Measurements from ENCODE around the gene TMEM271.

TMEM271 gene

DNA sequence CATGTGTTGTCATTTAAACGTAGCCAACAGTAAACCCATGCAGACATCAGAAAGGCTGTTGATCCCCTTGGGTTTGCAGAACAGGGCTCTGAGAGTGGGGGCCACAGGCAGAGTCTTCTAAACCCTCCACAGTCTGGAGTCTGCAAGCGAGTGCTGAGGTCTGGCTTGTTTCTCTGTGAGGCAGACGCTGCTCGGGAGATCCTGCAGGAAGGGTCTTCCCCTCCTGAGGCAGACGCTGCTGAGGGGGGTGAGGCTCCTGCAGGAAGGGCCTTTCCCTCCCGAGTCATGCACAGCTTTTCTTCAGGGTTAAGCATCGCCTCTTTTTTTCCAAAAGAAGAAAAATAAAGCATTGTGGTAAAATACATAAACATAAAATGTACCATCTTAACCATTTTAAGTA is 32.1 kb upstream of the TMEM271 start:
- TF ChIP-seq, protein P1, sequence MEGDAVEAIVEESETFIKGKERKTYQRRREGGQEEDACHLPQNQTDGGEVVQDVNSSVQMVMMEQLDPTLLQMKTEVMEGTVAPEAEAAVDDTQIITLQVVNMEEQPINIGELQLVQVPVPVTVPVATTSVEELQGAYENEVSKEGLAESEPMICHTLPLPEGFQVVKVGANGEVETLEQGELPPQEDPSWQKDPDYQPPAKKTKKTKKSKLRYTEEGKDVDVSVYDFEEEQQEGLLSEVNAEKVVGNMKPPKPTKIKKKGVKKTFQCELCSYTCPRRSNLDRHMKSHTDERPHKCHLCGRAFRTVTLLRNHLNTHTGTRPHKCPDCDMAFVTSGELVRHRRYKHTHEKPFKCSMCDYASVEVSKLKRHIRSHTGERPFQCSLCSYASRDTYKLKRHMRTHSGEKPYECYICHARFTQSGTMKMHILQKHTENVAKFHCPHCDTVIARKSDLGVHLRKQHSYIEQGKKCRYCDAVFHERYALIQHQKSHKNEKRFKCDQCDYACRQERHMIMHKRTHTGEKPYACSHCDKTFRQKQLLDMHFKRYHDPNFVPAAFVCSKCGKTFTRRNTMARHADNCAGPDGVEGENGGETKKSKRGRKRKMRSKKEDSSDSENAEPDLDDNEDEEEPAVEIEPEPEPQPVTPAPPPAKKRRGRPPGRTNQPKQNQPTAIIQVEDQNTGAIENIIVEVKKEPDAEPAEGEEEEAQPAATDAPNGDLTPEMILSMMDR (IDR thresholded peaks at IDR 0.05; ENCODE audit: low read depth, low read length, missing control alignments) = no peak
- no peak overlapping the region for H3K4me3 ChIP-seq (ENCODE audit: low read depth, low read length)
- no peak for DNase-seq (ENCODE audit: low read depth)

DNA sequence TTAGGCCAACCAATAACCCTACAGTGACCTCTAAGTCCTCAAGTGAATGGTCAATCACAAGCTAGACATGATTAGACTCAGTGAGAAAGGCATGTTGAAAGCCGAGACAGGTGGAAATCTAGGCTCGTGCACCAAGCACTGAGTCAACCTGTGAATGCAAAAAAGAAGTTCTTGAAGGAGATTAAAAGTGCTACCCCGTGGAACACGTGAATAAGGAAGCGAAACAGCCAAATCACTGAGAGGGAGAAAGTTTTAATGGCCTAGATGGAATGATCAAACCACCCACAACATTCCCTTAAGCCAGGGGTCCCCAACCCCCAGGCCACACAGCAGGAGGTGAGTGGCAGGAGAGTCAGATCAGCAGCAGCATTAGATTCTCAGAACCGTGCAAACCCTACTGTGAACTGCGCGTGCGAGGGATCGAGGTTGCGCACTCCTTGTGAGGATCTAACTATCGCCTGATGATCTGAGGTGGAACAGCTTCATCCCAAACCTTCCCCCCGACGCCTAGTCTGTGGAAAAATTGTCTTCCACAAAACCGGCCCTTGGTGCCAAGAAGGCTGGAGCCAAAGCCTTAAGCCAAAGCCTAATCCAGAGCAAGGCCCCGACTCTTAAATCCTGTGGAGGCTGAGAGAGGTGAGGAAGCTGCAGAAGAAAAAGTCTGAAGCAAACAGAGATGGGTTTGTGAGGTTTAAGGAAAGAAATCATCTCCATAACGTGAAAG is 29.8 kb upstream of the TMEM271 start:
- DNase-seq (ENCODE audit: low read depth) = no peak
- no peak overlapping the region for H3K4me3 ChIP-seq (ENCODE audit: low read depth, low read length)
- TF ChIP-seq, protein P1 (IDR thresholded peaks at IDR 0.05; ENCODE audit: low read depth, low read length, missing control alignments) = no peak

- TF ChIP-seq, protein P1 (IDR thresholded peaks at IDR 0.05; ENCODE audit: low read depth, low read length, missing control alignments) = no peak
- no peak overlapping the region for H3K4me3 ChIP-seq (ENCODE audit: low read depth, low read length)
- DNase-seq (ENCODE audit: low read depth) = no peak
Measured at GRCh38 chr4:604131-604530, 28.0 kb upstream of the TMEM271 start.

- TF ChIP-seq, protein P1 (IDR thresholded peaks at IDR 0.05; ENCODE audit: low read depth, low read length, missing control alignments) = peak; percentile 45
- no peak overlapping the region for H3K4me3 ChIP-seq (ENCODE audit: low read depth, low read length)
- no peak for DNase-seq (ENCODE audit: low read depth)
Measured at GRCh38 chr4:602559-602942, 26.5 kb upstream of the TMEM271 start.

DNA sequence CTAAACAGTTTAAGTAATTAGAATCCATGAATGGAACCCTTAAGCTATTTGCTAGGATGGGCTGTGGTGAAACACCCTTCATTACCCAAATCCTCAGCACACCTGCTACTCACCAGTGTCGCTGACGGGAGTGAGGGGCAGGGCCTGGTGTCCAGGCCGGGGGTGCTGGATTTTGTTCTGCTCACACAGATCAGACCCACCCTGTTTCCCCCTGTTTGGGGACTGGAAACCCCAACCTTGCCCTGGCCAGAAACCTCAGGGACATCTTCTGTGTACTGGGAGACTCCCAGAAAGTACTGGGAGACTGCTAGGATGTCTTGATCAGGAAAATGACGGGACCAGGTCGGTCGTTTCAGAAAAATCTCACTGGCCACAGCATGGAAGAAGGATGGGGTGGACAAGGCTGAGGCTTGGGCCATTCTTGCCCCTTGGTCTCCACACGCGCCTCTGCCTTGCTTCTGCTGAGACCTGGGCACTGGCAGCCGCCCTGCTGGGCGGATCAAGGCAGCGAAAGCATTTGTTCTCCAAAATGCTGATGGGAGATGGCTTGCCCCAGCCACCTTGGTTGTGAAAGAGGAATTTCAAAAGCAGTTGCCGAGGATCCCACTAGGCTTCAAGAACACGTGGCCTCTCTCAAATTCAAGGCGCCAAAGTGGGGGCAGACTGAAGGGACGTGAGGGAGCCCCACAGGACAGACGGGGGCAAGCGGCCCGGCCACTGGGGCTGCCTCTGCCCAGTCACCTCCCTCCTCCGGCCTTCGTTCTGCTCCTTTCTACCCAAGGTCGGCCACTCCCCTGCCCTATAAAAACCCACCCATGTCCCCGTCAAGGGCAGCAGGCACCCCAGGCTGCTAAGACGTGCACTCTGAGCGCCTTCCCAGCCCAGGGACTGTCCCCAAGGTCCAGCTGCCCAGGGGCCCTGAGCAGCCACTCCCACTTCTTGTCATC is 25.8 kb upstream of the TMEM271 start:
- TF ChIP-seq, protein P1 (IDR thresholded peaks at IDR 0.05; ENCODE audit: low read depth, low read length, missing control alignments) = no peak
- no peak overlapping the region for H3K4me3 ChIP-seq (ENCODE audit: low read depth, low read length)
- DNase-seq (ENCODE audit: low read depth) = no peak

DNA sequence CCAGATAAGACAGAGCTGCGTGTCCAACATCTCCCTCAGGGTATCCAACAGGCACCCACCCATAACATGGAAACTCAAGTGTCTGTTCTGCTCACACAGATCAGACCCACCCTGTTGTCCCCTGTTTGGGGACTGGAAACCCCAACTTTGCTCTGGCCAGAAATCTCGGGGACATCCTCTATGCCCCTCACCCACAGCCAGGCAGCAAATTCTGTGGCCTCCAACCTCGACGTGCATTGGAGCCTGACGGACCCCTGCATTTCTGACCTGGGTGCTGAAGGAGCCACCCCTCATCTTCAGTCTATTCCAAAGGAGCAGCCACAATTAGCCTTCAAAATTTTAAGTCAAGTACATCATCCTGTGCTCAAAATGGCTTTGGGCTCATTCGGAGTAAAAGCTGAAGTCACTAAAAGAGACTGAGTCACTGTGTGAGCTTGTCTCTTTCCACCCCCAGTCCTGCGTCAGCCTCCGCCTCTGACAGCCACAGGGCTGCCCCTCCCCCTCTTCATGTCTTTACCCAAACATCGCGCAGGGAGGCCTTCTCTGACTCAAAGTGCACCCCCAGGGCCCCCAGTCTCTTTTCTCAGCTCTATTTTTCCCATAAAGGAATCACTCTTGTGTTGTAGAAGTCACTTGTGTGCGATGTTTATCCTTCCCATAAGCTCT is 24.9 kb upstream of the TMEM271 start:
- TF ChIP-seq, protein P1 (IDR thresholded peaks at IDR 0.05; ENCODE audit: low read depth, low read length, missing control alignments) = no peak
- no peak for DNase-seq (ENCODE audit: low read depth)
- no peak overlapping the region for H3K4me3 ChIP-seq (ENCODE audit: low read depth, low read length)

Measured in GM12864 (cell line).